Smooth muscle cell (in vitro differentiated cells): ENCODE measurements around the gene SNHG17. TPM values are rescaled to one million over a fixed set of nuclear protein-coding genes. Genes with fewer than 3 reads are reported as not detected.

Experiments used
- DNase-seq: peaks from one replicate; lab custom pipeline; 2025; ENCODE audit not compliant: unreplicated experiment; lab: John Stamatoyannopoulos, UW
- H2AFZ ChIP-seq: fragments of 200-600 bp; sonication (generic); 2 replicates; pipeline ENCODE4 v1.6.0; 2016; ENCODE audit warnings: antibody characterized with exemption, low read depth, mild to moderate bottlenecking
- H3F3A ChIP-seq: fragments of 200-600 bp; sonication (generic); 2 replicates; pipeline ENCODE4 v1.6.0; 2017; ENCODE audit warnings: antibody characterized with exemption, low read depth
- H3K27ac ChIP-seq: fragments of 200-600 bp; sonication (generic); 2 replicates; pipeline ENCODE4 v1.5.1; 2016; ENCODE audit warnings: low read depth, mild to moderate bottlenecking
- H3K27me3 ChIP-seq: fragments of 200-600 bp; sonication (generic); 2 replicates; pipeline ENCODE4 v1.6.1; 2016; ENCODE audit warnings: low read depth, mild to moderate bottlenecking
- H3K36me3 ChIP-seq: fragments of 200-600 bp; sonication (generic); 2 replicates; pipeline ENCODE4 v1.5.1; 2016; ENCODE audit warnings: low read depth
- H3K4me1 ChIP-seq: fragments of 200-600 bp; sonication (generic); 2 replicates; pipeline ENCODE4 v1.5.1; 2016; ENCODE audit warnings: low read depth
- H3K4me2 ChIP-seq: fragments of 200-600 bp; sonication (generic); 2 replicates; pipeline ENCODE4 v1.6.0; 2016; ENCODE audit warnings: mild to moderate bottlenecking
- H3K4me3 ChIP-seq: fragments of 200-600 bp; sonication (generic); 2 replicates; pipeline ENCODE4 v1.5.1; 2016; ENCODE audit warnings: mild to moderate bottlenecking
- H3K79me2 ChIP-seq: fragments of 200-600 bp; sonication (generic); 2 replicates; pipeline ENCODE4 v1.6.0; 2016; ENCODE audit warnings: low read depth, mild to moderate bottlenecking
- H3K9ac ChIP-seq: fragments of 200-600 bp; sonication (generic); 2 replicates; pipeline ENCODE4 v1.6.0; 2016; ENCODE audit warnings: low read depth
- H3K9me3 ChIP-seq: fragments of 200-600 bp; sonication (generic); replicated peaks from 2 replicates; pipeline ENCODE4 v1.5.1; 2016; ENCODE audit warnings: low read depth
- H4K20me1 ChIP-seq: fragments of 200-600 bp; sonication (generic); 2 replicates; pipeline ENCODE4 v1.6.0; 2016; ENCODE audit warnings: low read depth
- WGBS: methylation state at CpG from one replicate; pipeline ENCODE4 v1.1.7; 2016; ENCODE audit warnings: low lambda C conversion rate; 5-methylcytosine and 5-hydroxymethylcytosine counted together
- polyA plus RNA-seq: library from polyadenylated mRNA; unstranded; fragments of >200 nt; fragmentation: Nextera tagmentation; extraction: Ambion mirVana; gene quantifications from 2 replicates; pipeline ENCODE4 v1.2.1, GENCODE V29; 2016
- total RNA-seq: library from RNA; depleted of rRNA; stranded (reverse); fragments of >200 nt; gene quantifications from 2 replicates; pipeline ENCODE4 v1.2.3, GENCODE V29; 2014
- TF ChIP-seq, protein P1 (sequence below): fragments of 200-600 bp; sonication (generic); IDR thresholded peaks from 2 replicates; pipeline ENCODE4 v1.5.1; 2017; ENCODE audit warnings: borderline replicate concordance, mild to moderate bottlenecking, antibody characterized with exemption; ENCODE audit not compliant: insufficient read depth, poor library complexity, severe bottlenecking

The SNHG17 gene
- total and polyA plus RNA-seq, 2 experiments from 2014 or later, result 5.5 to 19.6 TPM

DNA sequence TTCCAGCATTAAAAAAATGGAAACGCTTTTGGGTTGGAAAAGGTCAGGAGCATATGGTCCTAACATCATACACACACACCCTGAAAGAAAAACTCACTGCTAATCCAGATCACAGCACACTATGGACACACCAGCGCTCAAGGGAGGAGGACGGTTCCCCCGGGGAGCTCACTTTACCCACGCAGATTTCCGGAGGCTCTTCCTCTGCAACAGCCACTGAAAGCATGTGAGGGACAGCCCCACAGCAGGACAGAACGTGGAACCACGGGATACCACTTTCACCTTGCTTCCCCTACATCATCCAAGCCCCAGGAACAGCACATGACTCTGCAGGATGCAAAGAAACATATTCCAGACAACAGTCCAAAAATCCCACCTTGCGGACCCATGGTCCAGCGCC, 13.2 kb downstream of the SNHG17 start:
- H3K79me2 ChIP-seq, result peaks cover 25% of the 10 kb centered on the region
- H3K36me3 ChIP-seq, result peaks cover 20% of the 10 kb centered on the region
- TF ChIP-seq, protein P1, sequence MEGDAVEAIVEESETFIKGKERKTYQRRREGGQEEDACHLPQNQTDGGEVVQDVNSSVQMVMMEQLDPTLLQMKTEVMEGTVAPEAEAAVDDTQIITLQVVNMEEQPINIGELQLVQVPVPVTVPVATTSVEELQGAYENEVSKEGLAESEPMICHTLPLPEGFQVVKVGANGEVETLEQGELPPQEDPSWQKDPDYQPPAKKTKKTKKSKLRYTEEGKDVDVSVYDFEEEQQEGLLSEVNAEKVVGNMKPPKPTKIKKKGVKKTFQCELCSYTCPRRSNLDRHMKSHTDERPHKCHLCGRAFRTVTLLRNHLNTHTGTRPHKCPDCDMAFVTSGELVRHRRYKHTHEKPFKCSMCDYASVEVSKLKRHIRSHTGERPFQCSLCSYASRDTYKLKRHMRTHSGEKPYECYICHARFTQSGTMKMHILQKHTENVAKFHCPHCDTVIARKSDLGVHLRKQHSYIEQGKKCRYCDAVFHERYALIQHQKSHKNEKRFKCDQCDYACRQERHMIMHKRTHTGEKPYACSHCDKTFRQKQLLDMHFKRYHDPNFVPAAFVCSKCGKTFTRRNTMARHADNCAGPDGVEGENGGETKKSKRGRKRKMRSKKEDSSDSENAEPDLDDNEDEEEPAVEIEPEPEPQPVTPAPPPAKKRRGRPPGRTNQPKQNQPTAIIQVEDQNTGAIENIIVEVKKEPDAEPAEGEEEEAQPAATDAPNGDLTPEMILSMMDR, result no peak
- peaks cover 11% of the 10 kb centered on the region for H3F3A ChIP-seq
- no peak overlapping the region for H3K4me3 ChIP-seq
- H3K4me2 ChIP-seq, result no peak overlapping the region
- peaks cover 64% of the 10 kb centered on the region for H4K20me1 ChIP-seq
- no peak for DNase-seq
- no peaks in the 10 kb centered on the region for H3K27me3 ChIP-seq
- H3K4me1 ChIP-seq, result no peaks in the 10 kb centered on the region
- no peak overlapping the region for H2AFZ ChIP-seq
- WGBS, result 98% methylated on average over 10 of the region's 10 CpGs
- H3K9ac ChIP-seq, result no peak overlapping the region
- no peak overlapping the region for H3K27ac ChIP-seq
- no peaks in the 10 kb centered on the region for H3K9me3 ChIP-seq

DNA sequence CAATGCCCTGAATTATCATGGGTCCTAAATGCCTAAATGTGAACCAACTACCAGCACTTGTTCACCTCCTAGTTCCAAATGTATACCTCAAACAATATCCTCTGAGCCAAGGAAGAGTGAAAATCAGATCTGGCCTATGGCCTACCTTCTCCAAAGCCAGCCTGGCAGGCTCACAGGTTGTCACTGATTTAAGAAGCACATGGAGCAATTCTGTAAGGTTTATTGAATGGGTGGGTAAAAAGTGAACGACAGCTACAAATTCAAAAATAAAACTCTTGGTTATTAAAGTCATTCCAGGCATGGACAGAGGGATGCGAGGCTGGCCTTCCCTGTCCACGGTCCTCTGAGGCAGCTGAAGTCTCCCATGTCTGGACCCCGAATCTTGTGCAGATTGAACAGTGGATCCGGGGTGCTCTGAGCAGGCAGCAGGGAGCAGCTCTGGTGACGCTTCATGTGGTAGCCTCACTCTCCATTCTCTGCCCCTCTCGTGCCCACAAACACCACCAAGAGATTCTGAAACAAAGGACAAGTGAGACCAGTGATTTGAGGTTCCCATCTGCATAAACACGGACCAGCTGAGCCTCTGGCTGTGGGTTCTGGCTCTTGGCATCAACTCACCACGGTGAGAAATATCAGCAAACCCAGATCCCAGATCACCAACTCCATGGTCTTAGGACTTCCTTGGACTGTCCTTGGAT, 14.6 kb downstream of the SNHG17 start:
- H3K27ac ChIP-seq, result no peak overlapping the region
- TF ChIP-seq, protein P1, result no peak
- H3K9me3 ChIP-seq, result no peaks in the 10 kb centered on the region
- no peak overlapping the region for H2AFZ ChIP-seq
- H4K20me1 ChIP-seq, result peaks cover 50% of the 10 kb centered on the region
- peaks cover 25% of the 10 kb centered on the region for H3K79me2 ChIP-seq
- H3K27me3 ChIP-seq, result no peaks in the 10 kb centered on the region
- no peaks in the 10 kb centered on the region for H3K4me1 ChIP-seq
- H3F3A ChIP-seq, result peaks cover 5% of the 10 kb centered on the region
- no peak overlapping the region for H3K4me2 ChIP-seq
- no peak overlapping the region for H3K4me3 ChIP-seq
- no peak for DNase-seq
- H3K9ac ChIP-seq, result no peak overlapping the region
- 96% methylated on average over 9 of the region's 9 CpGs for WGBS
- peaks cover 20% of the 10 kb centered on the region for H3K36me3 ChIP-seq

DNA sequence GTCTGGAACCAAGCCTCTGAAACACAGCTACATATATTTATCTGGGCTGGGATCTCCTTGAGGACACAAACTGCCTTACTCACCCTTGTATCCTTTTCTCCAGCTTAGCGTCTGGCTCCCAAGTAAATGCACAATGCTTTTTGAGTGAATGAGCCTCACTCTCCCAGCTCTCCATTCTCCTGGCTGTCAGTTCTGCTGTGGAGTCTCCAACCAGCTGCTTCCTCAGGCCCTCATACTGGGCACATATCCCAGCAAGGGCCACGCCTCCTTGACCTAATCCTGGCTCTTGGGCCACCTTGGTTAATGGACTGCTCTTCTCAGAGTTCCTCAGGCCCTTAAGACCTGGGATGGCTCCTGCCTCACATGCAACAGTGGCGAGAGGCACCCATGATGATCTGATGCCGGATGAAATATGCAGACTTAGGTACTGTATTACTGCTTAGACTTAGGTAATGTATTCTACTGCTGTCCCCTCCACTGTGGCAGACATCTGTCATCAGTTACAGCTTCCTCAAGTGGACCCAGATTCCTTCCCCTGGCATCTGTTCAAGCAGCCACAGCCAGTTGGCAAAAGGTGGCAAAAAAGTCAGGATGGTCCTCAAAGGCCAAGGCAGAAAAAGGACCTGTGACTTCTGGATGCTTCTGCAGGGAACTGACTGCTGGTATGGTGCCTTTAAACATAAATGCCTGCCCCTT, 16.5 kb downstream of the SNHG17 start:
- H3K36me3 ChIP-seq, result peaks cover 17% of the 10 kb centered on the region
- 89% methylated on average over 4 of the region's 4 CpGs for WGBS

More for the DNA sequence above, 16.5 kb downstream of the SNHG17 start:
- Histone ChIP-seq H3K79me2 (peaks cover 7% of the 10 kb centered on the region), H3K27ac (no peak overlapping the region), H4K20me1 (peaks cover 31% of the 10 kb centered on the region), H2AFZ (no peak overlapping the region), H3K4me3 (no peak overlapping the region), H3K9me3 (no peaks in the 10 kb centered on the region), H3K27me3 (no peaks in the 10 kb centered on the region), H3F3A (peaks cover 3% of the 10 kb centered on the region), H3K4me2 (no peak overlapping the region), H3K9ac (no peak overlapping the region), H3K4me1 (no peaks in the 10 kb centered on the region)
- no peak for DNase-seq
- TF ChIP-seq, protein P1, result no peak
